ENCODE results near the gene TBC1D5. TPM values are rescaled to one million over a fixed set of nuclear protein-coding genes. Genes with fewer than 3 reads are reported as not detected.
"Not testable (repeated sequence)": the region's sequence is repeated elsewhere in the genome, so short reads cannot be mapped to it uniquely, and the experiment has no call there.

Gene TBC1D5
- polyA plus RNA-seq, 3 donors, result 8.9 to 25.6 (median 18.1) TPM

GRCh38 chr3:17726313-17726712, 16.1 kb downstream of the TBC1D5 start:
- 93 to 100% (median 100%) methylated on average over 1 of the region's 1 CpG for WGBS, 3 donors
- H3K27ac ChIP-seq (ENCODE audit: low read depth, low read length), result no peak overlapping the region

- not testable (repeated sequence) for H3K27ac ChIP-seq (ENCODE audit: low read depth, low read length)
- WGBS, 3 donors, result 96 to 98% (median 98%) methylated on average over 5 of the region's 5 CpGs
Observed at GRCh38 chr3:17725844-17726243, 16.6 kb downstream of the TBC1D5 start.

- WGBS, 3 donors, result 85 to 93% (median 89%) methylated on average over 1 of the region's 1 CpG
- no peak overlapping the region for H3K27ac ChIP-seq (ENCODE audit: low read depth, low read length)
Observed at GRCh38 chr3:17724948-17725347, 17.5 kb downstream of the TBC1D5 start.

- WGBS, 3 donors, result 94 to 99% (median 97%) methylated on average over 3 of the region's 3 CpGs
- no peak overlapping the region for H3K27ac ChIP-seq (ENCODE audit: low read depth, low read length)
Observed at GRCh38 chr3:17724122-17724521, 18.3 kb downstream of the TBC1D5 start.

GRCh38 chr3:17717411-17717810, 25.0 kb downstream of the TBC1D5 start:
- H3K27ac ChIP-seq (ENCODE audit: low read depth, low read length), result no peak overlapping the region

GRCh38 chr3:17714473-17714872, 28.0 kb downstream of the TBC1D5 start:
- no peak overlapping the region for H3K27ac ChIP-seq (ENCODE audit: low read depth, low read length)
- WGBS, 3 donors, result 95 to 98% (median 95%) methylated on average over 2 of the region's 2 CpGs

- no peak overlapping the region for H3K27ac ChIP-seq (ENCODE audit: low read depth, low read length)
- WGBS, 3 donors, result 44 to 75% (median 74%) methylated on average over 1 of the region's 1 CpG
Observed at GRCh38 chr3:17709236-17709810, 33.1 kb downstream of the TBC1D5 start.

GRCh38 chr3:17707813-17708543, 34.5 kb downstream of the TBC1D5 start:
- no peak overlapping the region for H3K27ac ChIP-seq (ENCODE audit: low read depth, low read length)
- 61 to 82% (median 63%) methylated on average over 4 of the region's 4 CpGs for WGBS, 3 donors

- not testable (repeated sequence) for H3K27ac ChIP-seq (ENCODE audit: low read depth, low read length)
- WGBS, 3 donors, result 97 to 99% (median 97%) methylated on average over 13 to 15 of the region's 15 CpGs
Observed at GRCh38 chr3:17705991-17706390, 36.4 kb downstream of the TBC1D5 start.

GRCh38 chr3:17699815-17700214, 42.6 kb downstream of the TBC1D5 start:
- H3K27ac ChIP-seq (ENCODE audit: low read depth, low read length), result not testable (repeated sequence)
- WGBS, 3 donors, result 95 to 100% (median 98%) methylated on average over 2 of the region's 2 CpGs

GRCh38 chr3:17695665-17696064, 46.8 kb downstream of the TBC1D5 start:
- 93 to 99% (median 95%) methylated on average over 2 of the region's 2 CpGs for WGBS, 3 donors
- H3K27ac ChIP-seq (ENCODE audit: low read depth, low read length), result not testable (repeated sequence)

GRCh38 chr3:17693670-17693999, 48.8 kb downstream of the TBC1D5 start:
- not testable (repeated sequence) for H3K27ac ChIP-seq (ENCODE audit: low read depth, low read length)
- 95 to 98% (median 96%) methylated on average over 8 of the region's 8 CpGs for WGBS, 3 donors

GRCh38 chr3:17692846-17693669, 49.4 kb downstream of the TBC1D5 start:
- not testable (repeated sequence) for H3K27ac ChIP-seq (ENCODE audit: low read depth, low read length)
- WGBS, 3 donors, result 93 to 97% (median 96%) methylated on average over 22 of the region's 22 CpGs

- H3K27ac ChIP-seq (ENCODE audit: low read depth, low read length), result no peak overlapping the region
- WGBS, 3 donors, result 82 to 100% (median 91%) methylated on average over 1 of the region's 1 CpG
Observed at GRCh38 chr3:17687566-17687965, 54.9 kb downstream of the TBC1D5 start.

GRCh38 chr3:17686613-17687012, 55.8 kb downstream of the TBC1D5 start:
- no peak overlapping the region for H3K27ac ChIP-seq (ENCODE audit: low read depth, low read length)
- WGBS, 3 donors, result 89 to 100% (median 93%) methylated on average over 1 of the region's 1 CpG

GRCh38 chr3:17683542-17684207, 58.8 kb downstream of the TBC1D5 start:
- no peak overlapping the region for H3K27ac ChIP-seq (ENCODE audit: low read depth, low read length)
- WGBS, 3 donors, result 81 to 96% (median 94%) methylated on average over 4 of the region's 4 CpGs

- no peak overlapping the region for H3K27ac ChIP-seq (ENCODE audit: low read depth, low read length)
Observed at GRCh38 chr3:17680530-17680929, 61.9 kb downstream of the TBC1D5 start.

GRCh38 chr3:17678116-17678741, 64.2 kb downstream of the TBC1D5 start:
- H3K27ac ChIP-seq (ENCODE audit: low read depth, low read length), result no peak overlapping the region

All from adipose tissue (tissue), 3 donors.